GM04503 (cell line): ENCODE data around the gene P2RX7.
"Not testable (repeated sequence)": the region's sequence is repeated elsewhere in the genome, so short reads cannot be mapped to it uniquely, and the experiment has no call there.

Experiments used
- DNase-seq: peaks from one replicate; pipeline ENCODE4 v3.0.0-alpha.2; 2012; ENCODE audit warnings: low read depth

P2RX7 gene

GRCh38 chr12:121170611-121171260 lies 38.1 kb downstream of the P2RX7 start:
- DNase-seq, result no peak

GRCh38 chr12:121172145-121172544 lies 39.5 kb downstream of the P2RX7 start:
- no peak for DNase-seq

GRCh38 chr12:121175383-121176119 lies 42.9 kb downstream of the P2RX7 start:
- DNase-seq, result no peak

GRCh38 chr12:121176826-121177529 lies 44.3 kb downstream of the P2RX7 start:
- DNase-seq, result no peak

GRCh38 chr12:121181181-121181580 lies 48.5 kb downstream of the P2RX7 start:
- DNase-seq, result no peak

GRCh38 chr12:121182222-121182893 lies 49.7 kb downstream of the P2RX7 start:
- no peak for DNase-seq

GRCh38 chr12:121184425-121184824 lies 51.7 kb downstream of the P2RX7 start:
- no peak for DNase-seq

- no peak for DNase-seq
Observed at GRCh38 chr12:121184984-121185889, 52.6 kb downstream of the P2RX7 start.

- DNase-seq, result no peak
Observed at GRCh38 chr12:121186826-121187225, 54.1 kb downstream of the P2RX7 start.

GRCh38 chr12:121187501-121187900 lies 54.8 kb downstream of the P2RX7 start:
- DNase-seq, result no peak

- DNase-seq, result no peak
Observed at GRCh38 chr12:121188227-121188626, 55.6 kb downstream of the P2RX7 start.

- no peak for DNase-seq
Observed at GRCh38 chr12:121189131-121189530, 56.5 kb downstream of the P2RX7 start.

GRCh38 chr12:121189619-121190155 lies 57.0 kb downstream of the P2RX7 start:
- DNase-seq, result no peak

- peak; percentile 95 for DNase-seq
Observed at GRCh38 chr12:121190523-121191031, 57.9 kb downstream of the P2RX7 start.

GRCh38 chr12:121191151-121191550 lies 58.5 kb downstream of the P2RX7 start:
- DNase-seq, result no peak

GRCh38 chr12:121196902-121197301 lies 64.2 kb downstream of the P2RX7 start:
- no peak for DNase-seq

GRCh38 chr12:121198949-121199348 lies 66.3 kb downstream of the P2RX7 start:
- no peak for DNase-seq

GRCh38 chr12:121201140-121201539 lies 68.5 kb downstream of the P2RX7 start:
- not testable (repeated sequence) for DNase-seq

- DNase-seq, result no peak
Observed at GRCh38 chr12:121202407-121203355, 70.0 kb downstream of the P2RX7 start.

- no peak for DNase-seq
Observed at GRCh38 chr12:121203482-121203881, 70.8 kb downstream of the P2RX7 start.
